Trophoblast cell (in vitro differentiated cells and primary cell): ENCODE measurements around the gene MEF2C.

Experiments used
- DNase-seq, 2 donors: peaks; one replicate each; pipeline ENCODE4 v3.0.0-alpha.2; 2016
- H2AFZ ChIP-seq: 2 replicates; pipeline ENCODE4 v1.6.1; 2013; ENCODE audit warnings: low read length, moderate library complexity, mild to moderate bottlenecking; ENCODE audit not compliant: insufficient read depth, poor library complexity
- H2AK5ac ChIP-seq: 2 replicates; pipeline ENCODE4 v1.6.1; 2013; ENCODE audit warnings: mild to moderate bottlenecking, low read length
- H2BK120ac ChIP-seq: 2 replicates; pipeline ENCODE4 v1.6.1; 2013; ENCODE audit warnings: low read length, mild to moderate bottlenecking, moderate library complexity; ENCODE audit not compliant: insufficient read depth, poor library complexity
- H2BK12ac ChIP-seq: 2 replicates; pipeline ENCODE4 v1.6.1; 2013; ENCODE audit warnings: mild to moderate bottlenecking, low read length, moderate library complexity
- H2BK5ac ChIP-seq: 2 replicates; pipeline ENCODE4 v1.6.1; 2013; ENCODE audit warnings: low read length, low read depth, moderate library complexity, mild to moderate bottlenecking; ENCODE audit not compliant: poor library complexity
- H3K14ac ChIP-seq: 2 replicates; pipeline ENCODE4 v1.6.1; 2013; ENCODE audit warnings: mild to moderate bottlenecking, low read length
- H3K18ac ChIP-seq: 2 replicates; pipeline ENCODE4 v1.6.1; 2013; ENCODE audit warnings: mild to moderate bottlenecking, low read length
- H3K23ac ChIP-seq: 2 replicates; pipeline ENCODE4 v1.6.1; 2013; ENCODE audit warnings: low read length
- H3K27ac ChIP-seq: 2 replicates; pipeline ENCODE4 v1.5.1; 2013; ENCODE audit warnings: low read depth, mild to moderate bottlenecking, inconsistent platforms, low read length, moderate library complexity
- H3K27me3 ChIP-seq: 2 replicates; pipeline ENCODE4 v1.6.1; 2013; ENCODE audit warnings: inconsistent platforms, mild to moderate bottlenecking, low read length, moderate library complexity; ENCODE audit not compliant: insufficient read depth
- H3K36me3 ChIP-seq, 2 experiments: 1 replicate in 1 of 2; 2 replicates in 1 of 2; pipeline ENCODE4 v1.6.1; 2013; ENCODE audit warnings: low read length in 2 of 2, mild to moderate bottlenecking in 2 of 2, moderate library complexity in 1 of 2; ENCODE audit not compliant: insufficient read depth in 2 of 2, control insufficient read depth in 1 of 2
- H3K4ac ChIP-seq: 2 replicates; pipeline ENCODE4 v1.6.1; 2013; ENCODE audit warnings: low read depth, mild to moderate bottlenecking, low read length, moderate library complexity
- H3K4me1 ChIP-seq, 2 experiments: 1 replicate in 1 of 2; 2 replicates in 1 of 2; pipeline ENCODE4 v1.6.1; 2013; ENCODE audit warnings: low read length in 2 of 2, mild to moderate bottlenecking in 2 of 2, moderate library complexity in 1 of 2; ENCODE audit not compliant: insufficient read depth in 2 of 2, control insufficient read depth in 1 of 2
- H3K4me2 ChIP-seq: 2 replicates; pipeline ENCODE4 v1.6.1; 2013; ENCODE audit warnings: inconsistent platforms, mild to moderate bottlenecking, low read length, moderate library complexity
- H3K4me3 ChIP-seq: 2 replicates; pipeline ENCODE4 v1.5.1; 2013; ENCODE audit warnings: mild to moderate bottlenecking, low read depth, low read length, inconsistent platforms
- H3K79me1 ChIP-seq: one replicate; pipeline ENCODE4 v1.6.1; 2013; ENCODE audit warnings: low read length
- H3K79me2 ChIP-seq: 2 replicates; pipeline ENCODE4 v1.6.1; 2013; ENCODE audit warnings: low read length, mild to moderate bottlenecking; ENCODE audit not compliant: control insufficient read depth, insufficient read depth, poor library complexity
- H3K9ac ChIP-seq: 2 replicates; pipeline ENCODE4 v1.6.1; 2013; ENCODE audit warnings: mild to moderate bottlenecking, low read length
- H3K9me3 ChIP-seq: 2 replicates; pipeline ENCODE4 v1.6.1; 2013; ENCODE audit warnings: low read depth, mild to moderate bottlenecking, control low read depth, inconsistent platforms, low read length; ENCODE audit not compliant: insufficient read depth
- H4K12ac ChIP-seq: 2 replicates; pipeline ENCODE4 v1.6.1; 2013; ENCODE audit warnings: low read depth, mild to moderate bottlenecking, low read length, moderate library complexity
- H4K8ac ChIP-seq: 2 replicates; pipeline ENCODE4 v1.6.1; 2013; ENCODE audit warnings: low read depth, mild to moderate bottlenecking, low read length, moderate library complexity
- H4K91ac ChIP-seq: one replicate; pipeline ENCODE4 v1.6.1; 2013; ENCODE audit warnings: low read depth, mild to moderate bottlenecking, low read length, moderate library complexity
- WGBS: extraction: QIAGEN DNeasy Blood & Tissue Kit; methylation state at CpG from one replicate; pipeline ENCODE4 v1.1.7; 2013; ENCODE audit warnings: missing lambda C conversion rate; ENCODE audit not compliant: insufficient read length, insufficient coverage; ENCODE audit errors: extremely low coverage; 5-methylcytosine and 5-hydroxymethylcytosine counted together

The MEF2C gene

GRCh38 chr5:88836195-88836838 lies 46.7 kb downstream of the MEF2C start:
- no peak overlapping the region for H4K12ac ChIP-seq
- peak overlapping the region; percentile 21 for H3K27ac ChIP-seq
- H3K4ac ChIP-seq: no peak overlapping the region
- H3K79me2 ChIP-seq: no peaks in the 10 kb centered on the region
- WGBS: no CpG with 5 or more reads among the region's 5 CpGs
- H3K9me3 ChIP-seq: no peaks in the 10 kb centered on the region
- no peaks in the 10 kb centered on the region for H3K36me3 ChIP-seq
- H4K91ac ChIP-seq: no peak overlapping the region
- H3K23ac ChIP-seq: no peak overlapping the region
- H4K8ac ChIP-seq: peak overlapping the region; percentile 29
- H3K79me1 ChIP-seq: no peaks in the 10 kb centered on the region
- no peak overlapping the region for H3K9ac ChIP-seq
- no peak overlapping the region for H3K18ac ChIP-seq
- H2AK5ac ChIP-seq: no peak overlapping the region
- H3K4me2 ChIP-seq: no peak overlapping the region
- no peak overlapping the region for H2BK12ac ChIP-seq
- no peaks in the 10 kb centered on the region for H3K27me3 ChIP-seq
- H3K4me1 ChIP-seq: no peaks in the 10 kb centered on the region
- no peak overlapping the region for H3K4me3 ChIP-seq
- H2BK120ac ChIP-seq: no peak overlapping the region
- no peak overlapping the region for H2BK5ac ChIP-seq
- no peak overlapping the region for H2AFZ ChIP-seq
- H3K14ac ChIP-seq: no peak overlapping the region
- no peak for DNase-seq

- Histone ChIP-seq H4K8ac (no peak overlapping the region), H3K14ac (no peak overlapping the region), H4K91ac (no peak overlapping the region), H3K79me2 (no peaks in the 10 kb centered on the region), H3K79me1 (no peaks in the 10 kb centered on the region), H3K4me3 (no peak overlapping the region), H2BK5ac (no peak overlapping the region), H2AFZ (no peak overlapping the region), H3K4me1 (no peaks in the 10 kb centered on the region), H2BK120ac (no peak overlapping the region), H3K27me3 (no peaks in the 10 kb centered on the region), H3K27ac (no peak overlapping the region), H4K12ac (no peak overlapping the region), H2AK5ac (no peak overlapping the region), H3K18ac (no peak overlapping the region), H3K9ac (no peak overlapping the region), H3K23ac (peak overlapping the region; percentile 17), H2BK12ac (no peak overlapping the region), H3K36me3 (no peaks in the 10 kb centered on the region), H3K4ac (no peak overlapping the region), H3K9me3 (no peaks in the 10 kb centered on the region), H3K4me2 (no peak overlapping the region)
- DNase-seq: no peak
- no CpG with 5 or more reads among the region's 4 CpGs for WGBS
Observed at GRCh38 chr5:88834499-88834898, 48.5 kb downstream of the MEF2C start.

GRCh38 chr5:88834131-88834462 lies 48.9 kb downstream of the MEF2C start:
- DNase-seq: no peak
- no peak overlapping the region for H3K14ac ChIP-seq
- H4K91ac ChIP-seq: no peak overlapping the region
- no peak overlapping the region for H4K12ac ChIP-seq
- no peaks in the 10 kb centered on the region for H3K9me3 ChIP-seq
- H2BK5ac ChIP-seq: no peak overlapping the region
- no peak overlapping the region for H3K18ac ChIP-seq
- no peak overlapping the region for H3K4me3 ChIP-seq
- H3K4me2 ChIP-seq: no peak overlapping the region
- no peak overlapping the region for H2AFZ ChIP-seq
- H3K4ac ChIP-seq: no peak overlapping the region
- WGBS: no CpG with 5 or more reads among the region's 2 CpGs
- H4K8ac ChIP-seq: no peak overlapping the region
- no peak overlapping the region for H2AK5ac ChIP-seq
- no peak overlapping the region for H3K27ac ChIP-seq
- no peaks in the 10 kb centered on the region for H3K79me2 ChIP-seq
- H3K36me3 ChIP-seq: no peaks in the 10 kb centered on the region
- H3K79me1 ChIP-seq: no peaks in the 10 kb centered on the region
- no peaks in the 10 kb centered on the region for H3K4me1 ChIP-seq
- no peak overlapping the region for H3K23ac ChIP-seq
- H3K9ac ChIP-seq: no peak overlapping the region
- no peak overlapping the region for H2BK12ac ChIP-seq
- no peak overlapping the region for H2BK120ac ChIP-seq
- H3K27me3 ChIP-seq: no peaks in the 10 kb centered on the region

- H2BK5ac ChIP-seq: no peak overlapping the region
- no peaks in the 10 kb centered on the region for H3K36me3 ChIP-seq
- no peak overlapping the region for H4K91ac ChIP-seq
- H3K4ac ChIP-seq: no peak overlapping the region
- H2AK5ac ChIP-seq: no peak overlapping the region
- H3K27ac ChIP-seq: no peak overlapping the region
- H3K9me3 ChIP-seq: no peaks in the 10 kb centered on the region
- no peak overlapping the region for H3K18ac ChIP-seq
- no peak overlapping the region for H2BK12ac ChIP-seq
- WGBS: no CpG with 5 or more reads among the region's 7 CpGs
- no peaks in the 10 kb centered on the region for H3K4me1 ChIP-seq
- H3K79me1 ChIP-seq: no peaks in the 10 kb centered on the region
- H4K12ac ChIP-seq: no peak overlapping the region
- H3K27me3 ChIP-seq: no peaks in the 10 kb centered on the region
- H2AFZ ChIP-seq: no peak overlapping the region
- no peak overlapping the region for H3K14ac ChIP-seq
- H3K9ac ChIP-seq: no peak overlapping the region
- no peak for DNase-seq
- no peaks in the 10 kb centered on the region for H3K79me2 ChIP-seq
- no peak overlapping the region for H4K8ac ChIP-seq
- H3K23ac ChIP-seq: no peak overlapping the region
- H3K4me3 ChIP-seq: no peak overlapping the region
- H3K4me2 ChIP-seq: no peak overlapping the region
- no peak overlapping the region for H2BK120ac ChIP-seq
Observed at GRCh38 chr5:88833371-88834130, 49.4 kb downstream of the MEF2C start.
